ENCODE measurements around the gene ZNRF1. TPM values are rescaled to one million over a fixed set of nuclear protein-coding genes. Genes with fewer than 3 reads are reported as not detected.

Gene ZNRF1
- total and polyA plus RNA-seq, 2 donors from 2014 or later, result 10.8 to 23.1 TPM

GRCh38 chr16:75114946-75115825 is 116.4 kb downstream of the ZNRF1 start:
- no peak overlapping the region for H3K27ac ChIP-seq (ENCODE audit: low read depth in 2 of 2, low read length in 2 of 2)
- no peaks in the 10 kb centered on the region for H3K36me3 ChIP-seq (ENCODE audit: control insufficient read depth in 2 of 3, insufficient read depth in 3 of 3, low read length in 3 of 3)
- peak overlapping the region in 1 of 3 donors; percentile 78 for H3K4me3 ChIP-seq (ENCODE audit: low read length in 3 of 3)
- FAIRE-seq (no peak), DNase-seq (no peak)
- H3K4me1 ChIP-seq (ENCODE audit: control insufficient read depth in 2 of 3, insufficient read depth in 2 of 3, low read depth in 1 of 3, low read length in 3 of 3), result peaks cover 0 to 18% (median 17%) of the 10 kb centered on the region in 3 donors
- H3K27me3 ChIP-seq (ENCODE audit: control insufficient read depth, insufficient read depth, low read length), result no peaks in the 10 kb centered on the region
- no peaks in the 10 kb centered on the region for H3K9me3 ChIP-seq (ENCODE audit: control insufficient read depth in 2 of 3, insufficient read depth in 1 of 3, low read length in 3 of 3)
- TF ChIP-seq, protein P1, sequence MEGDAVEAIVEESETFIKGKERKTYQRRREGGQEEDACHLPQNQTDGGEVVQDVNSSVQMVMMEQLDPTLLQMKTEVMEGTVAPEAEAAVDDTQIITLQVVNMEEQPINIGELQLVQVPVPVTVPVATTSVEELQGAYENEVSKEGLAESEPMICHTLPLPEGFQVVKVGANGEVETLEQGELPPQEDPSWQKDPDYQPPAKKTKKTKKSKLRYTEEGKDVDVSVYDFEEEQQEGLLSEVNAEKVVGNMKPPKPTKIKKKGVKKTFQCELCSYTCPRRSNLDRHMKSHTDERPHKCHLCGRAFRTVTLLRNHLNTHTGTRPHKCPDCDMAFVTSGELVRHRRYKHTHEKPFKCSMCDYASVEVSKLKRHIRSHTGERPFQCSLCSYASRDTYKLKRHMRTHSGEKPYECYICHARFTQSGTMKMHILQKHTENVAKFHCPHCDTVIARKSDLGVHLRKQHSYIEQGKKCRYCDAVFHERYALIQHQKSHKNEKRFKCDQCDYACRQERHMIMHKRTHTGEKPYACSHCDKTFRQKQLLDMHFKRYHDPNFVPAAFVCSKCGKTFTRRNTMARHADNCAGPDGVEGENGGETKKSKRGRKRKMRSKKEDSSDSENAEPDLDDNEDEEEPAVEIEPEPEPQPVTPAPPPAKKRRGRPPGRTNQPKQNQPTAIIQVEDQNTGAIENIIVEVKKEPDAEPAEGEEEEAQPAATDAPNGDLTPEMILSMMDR (IDR thresholded peaks at IDR 0.05; ENCODE audit: borderline replicate concordance, extremely low read depth, insufficient read depth), result no peak
- intact Hi-C loops (cut with DNase I), result loop anchor here (5.0 kb wide), 1 partner anchor 118 kb away; the partner anchor contains the start of gene ZNRF1
- peak overlapping the region in 1 of 3 donors; percentile 40 for H3K9ac ChIP-seq (ENCODE audit: low read length in 3 of 3)

- Histone ChIP-seq H3K36me3 (ENCODE audit: control insufficient read depth in 2 of 3, insufficient read depth in 3 of 3, low read length in 3 of 3) (no peaks in the 10 kb centered on the region), H3K27me3 (ENCODE audit: control insufficient read depth, insufficient read depth, low read length) (no peaks in the 10 kb centered on the region), H3K4me1 (ENCODE audit: control insufficient read depth in 2 of 3, insufficient read depth in 2 of 3, low read depth in 1 of 3, low read length in 3 of 3) (peaks cover 0 to 9% (median 8%) of the 10 kb centered on the region in 3 donors), H3K4me3 (ENCODE audit: low read length in 3 of 3) (peak within 1 kb of the TSS; percentile 39 to 78 (median 77)), H3K9me3 (ENCODE audit: control insufficient read depth in 2 of 3, insufficient read depth in 1 of 3, low read length in 3 of 3) (peaks cover 0 to under 1% (median 0%) of the 10 kb centered on the region in 3 donors), H3K27ac (ENCODE audit: low read depth in 2 of 2, low read length in 2 of 2) (peak within 1 kb of the TSS; percentile 73 to 80), H3K9ac (ENCODE audit: low read length in 3 of 3) (peak within 1 kb of the TSS in 2 of 3 donors; percentile 26 to 77)
- TF ChIP-seq, protein P1 (IDR thresholded peaks at IDR 0.05; ENCODE audit: borderline replicate concordance, extremely low read depth, insufficient read depth), result no peak
- peak; percentile 44 to 93 (median 64) for DNase-seq
- intact Hi-C loops (cut with DNase I), result no loop called here
- no peak for FAIRE-seq
Measured at GRCh38 chr16:75116081-75116910, 117.5 kb downstream of the ZNRF1 start, which contains the start of gene LDHD. LDHD (minus strand) TSS chr16:75116780; CDS start chr16:75116720, 60 bp downstream.

DNA sequence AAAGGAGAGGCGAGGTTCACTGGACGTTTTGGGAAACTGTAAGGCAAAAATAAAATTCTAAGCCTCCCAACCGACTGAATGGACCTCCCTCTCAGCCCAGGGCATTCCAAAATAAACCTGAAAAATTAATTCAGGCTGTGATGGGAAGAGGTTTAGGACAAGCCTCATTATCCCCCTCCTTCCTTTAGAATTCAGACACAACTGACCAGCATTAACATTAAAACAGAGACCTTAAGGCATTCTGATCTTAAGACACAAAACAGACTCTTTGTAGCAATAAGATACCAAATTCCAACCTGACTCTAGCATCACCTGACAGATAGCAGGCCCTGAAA is 118.1 kb downstream of the ZNRF1 start:
- Histone ChIP-seq H3K27ac (ENCODE audit: low read depth in 2 of 2, low read length in 2 of 2) (peak overlapping the region in 1 of 2 donors; percentile 80), H3K4me1 (ENCODE audit: control insufficient read depth in 2 of 3, insufficient read depth in 2 of 3, low read depth in 1 of 3, low read length in 3 of 3) (peaks cover 0 to 6% (median 5%) of the 10 kb centered on the region in 3 donors), H3K4me3 (ENCODE audit: low read length in 3 of 3) (peak overlapping the region in 1 of 3 donors; percentile 78), H3K27me3 (ENCODE audit: control insufficient read depth, insufficient read depth, low read length) (no peaks in the 10 kb centered on the region), H3K36me3 (ENCODE audit: control insufficient read depth in 2 of 3, insufficient read depth in 3 of 3, low read length in 3 of 3) (no peaks in the 10 kb centered on the region), H3K9me3 (ENCODE audit: control insufficient read depth in 2 of 3, insufficient read depth in 1 of 3, low read length in 3 of 3) (peaks cover 0 to 4% (median under 1%) of the 10 kb centered on the region in 3 donors), H3K9ac (ENCODE audit: low read length in 3 of 3) (peak overlapping the region in 1 of 3 donors; percentile 77)
- TF ChIP-seq, protein P1 (IDR thresholded peaks at IDR 0.05; ENCODE audit: borderline replicate concordance, extremely low read depth, insufficient read depth), result no peak
- FAIRE-seq (no peak), DNase-seq (no peak)
- intact Hi-C loops (cut with DNase I), result no loop called here
